ENCODE measurements around the gene PRRX2.

- TF ChIP-seq CTCF (IDR thresholded peaks at IDR 0.05; ENCODE audit: low read depth, low read length, poor library complexity, severe bottlenecking): no peak
- TF ChIP-seq EZH2phosphoT487 (IDR thresholded peaks at IDR 0.05; ENCODE audit: borderline replicate concordance, low read length): no peak
Measured at GRCh38 chr9:129655154-129655553, 10.3 kb upstream of the PRRX2 start.

Measured in DOHH2 (cell line).